Endothelial cell of umbilical vein (primary cell): ENCODE data around the gene NPPC. TPM values are rescaled to one million over a fixed set of nuclear protein-coding genes. Genes with fewer than 3 reads are reported as not detected.

Source experiments
- BruUV-seq: library from RNA; stranded (reverse); fragments of 400-500 nt; replicated peaks from 2 replicates; lab custom pipeline; 2021; lab: Mats Ljungman, UMichigan
- CTCF ChIA-PET: fragments of 300-600, 350-600 bp; sonication (Branson Sonifier 250); formaldehyde crosslinking; loops from one replicate; lab custom pipeline; 2021; ENCODE audit warnings: antibody characterized with exemption, inconsistent platforms; lab: Charles Lee
- POLR2A ChIA-PET: fragments of 300-600, 350-600 bp; sonication (Branson Sonifier 250); formaldehyde crosslinking; loops from one replicate; lab custom pipeline; 2021; ENCODE audit warnings: antibody characterized with exemption, inconsistent platforms; lab: Charles Lee
- DNase-seq: peaks from one replicate; pipeline ENCODE4 v3.0.0-alpha.2; 2011; ENCODE audit warnings: low read depth, low spot score
- FAIRE-seq: peaks from 2 replicates; lab custom pipeline; 2011; peaks lifted over from hg19 to GRCh38; lab: Jason Lieb, UNC
- H2AFZ ChIP-seq: 2 replicates; pipeline ENCODE4 v1.6.0; 2012; ENCODE audit warnings: low read depth, low read length, control low read depth, inconsistent platforms
- H3K27ac ChIP-seq: 2 replicates; pipeline ENCODE4 v1.5.1; 2011; ENCODE audit warnings: low read depth, mild to moderate bottlenecking, control low read depth, low read length, moderate library complexity; ENCODE audit not compliant: insufficient read depth
- H3K27me3 ChIP-seq, 2 experiments: 2 replicates each; pipeline versions ENCODE4 v1.6.0 to v1.6.1; 2011; ENCODE audit warnings: low read length in 2 of 2, mixed read lengths in 1 of 2; ENCODE audit not compliant: control insufficient read depth in 2 of 2, insufficient read depth in 2 of 2
- H3K36me3 ChIP-seq, 2 experiments: 2 replicates in 1 of 2; 3 replicates in 1 of 2; pipeline ENCODE4 v1.5.1; 2011; ENCODE audit warnings: low read length in 2 of 2, mild to moderate bottlenecking in 1 of 2, moderate library complexity in 1 of 2; ENCODE audit not compliant: control insufficient read depth in 2 of 2, insufficient read depth in 2 of 2; ENCODE audit errors: extremely low read depth in 1 of 2
- H3K4me1 ChIP-seq: 3 replicates; pipeline ENCODE4 v1.5.1; 2011; ENCODE audit warnings: mild to moderate bottlenecking, low read length; ENCODE audit not compliant: control insufficient read depth, insufficient read depth; ENCODE audit errors: extremely low read depth
- H3K4me2 ChIP-seq: 2 replicates; pipeline ENCODE4 v1.6.1; 2011; ENCODE audit warnings: low read length, control low read depth, mixed read lengths; ENCODE audit not compliant: insufficient read depth
- H3K4me3 ChIP-seq, 3 experiments: fragments of 200-600 bp in 1 of 3; sonication (generic), shearing (Covaris generic) in 1 of 3; replicated peaks in 1 of 3; 2 replicates each; pipeline ENCODE4 v1.5.1; 2011 to 2016; ENCODE audit warnings: control low read depth in 3 of 3, low read length in 3 of 3, mild to moderate bottlenecking in 2 of 3, inconsistent platforms in 1 of 3, low read depth in 1 of 3, moderate library complexity in 1 of 3; ENCODE audit not compliant: insufficient read depth in 1 of 3
- H3K79me2 ChIP-seq: 2 replicates; pipeline ENCODE4 v1.6.0; 2012; ENCODE audit warnings: low read length, inconsistent platforms; ENCODE audit not compliant: control insufficient read depth, insufficient read depth
- H3K9ac ChIP-seq: replicated peaks from 2 replicates; pipeline ENCODE3; 2011; ENCODE audit warnings: low read length, control low read depth; ENCODE audit not compliant: insufficient read depth; ENCODE audit errors: extremely low read depth
- H3K9me1 ChIP-seq: replicated peaks from 3 replicates; pipeline ENCODE4 v1.6.0; 2011; ENCODE audit warnings: mild to moderate bottlenecking, low read length; ENCODE audit not compliant: control insufficient read depth, insufficient read depth; ENCODE audit errors: extremely low read depth
- H3K9me3 ChIP-seq: replicated peaks from 2 replicates; pipeline ENCODE4 v1.5.1; 2012; ENCODE audit warnings: low read length, inconsistent platforms; ENCODE audit not compliant: control insufficient read depth, insufficient read depth
- H4K20me1 ChIP-seq: replicated peaks from 2 replicates; pipeline ENCODE3; 2011; ENCODE audit warnings: mild to moderate bottlenecking, low read length; ENCODE audit not compliant: control insufficient read depth, insufficient read depth; ENCODE audit errors: extremely low read depth
- CTCF ChIP-seq, 2 donors: IDR thresholded peaks; 1 replicate in 1 of 2; 2 replicates in 1 of 2; pipeline ENCODE4 v1.5.1; 2011; ENCODE audit warnings: low read length in 2 of 2, mild to moderate bottlenecking in 2 of 2, moderate library complexity in 2 of 2, control low read depth in 1 of 2, inconsistent platforms in 1 of 2, low read depth in 1 of 2; ENCODE audit not compliant: insufficient read depth in 1 of 2; ENCODE audit errors: extremely low read depth in 1 of 2
- EZH2 ChIP-seq: IDR thresholded peaks from 2 replicates; pipeline ENCODE4 v1.6.1; 2012; ENCODE audit warnings: borderline replicate concordance, low read depth, mild to moderate bottlenecking, moderate library complexity, low read length, inconsistent platforms; ENCODE audit not compliant: severe bottlenecking
- FOS ChIP-seq: IDR thresholded peaks from 2 replicates; pipeline ENCODE4 v1.6.1; 2011; ENCODE audit warnings: mild to moderate bottlenecking, low read length, moderate library complexity, borderline replicate concordance; ENCODE audit not compliant: insufficient read depth
- GATA2 ChIP-seq: IDR thresholded peaks from 2 replicates; pipeline ENCODE4 v1.7.0; 2011; ENCODE audit warnings: low read depth, mild to moderate bottlenecking, moderate library complexity, mixed read lengths, low read length; ENCODE audit not compliant: insufficient read length, insufficient read depth
- MYC ChIP-seq: IDR thresholded peaks from one replicate; pipeline ENCODE4 v1.6.1; 2011; ENCODE audit warnings: mild to moderate bottlenecking, low read depth, low read length
- POLR2A ChIP-seq: IDR thresholded peaks from 2 replicates; pipeline ENCODE4 v1.6.1; 2012; ENCODE audit warnings: low read depth, mild to moderate bottlenecking, control low read depth, low read length
- dilution Hi-C: fragments of 300-500 bp; cut with MboI; formaldehyde crosslinking; loops from one replicate; pipeline ENCODE4 v1.15.0; 2019; ENCODE audit warnings: low sequenced_read_pairs; ENCODE audit not compliant: extremely low pct_ligation_motif_present
- intact Hi-C: fragments of 100-400 bp; cut with micrococcal nuclease; formaldehyde crosslinking; loops from one replicate; pipeline ENCODE4 v1.10.0; 2022
- polyA plus RNA-seq, 4 experiments: library from polyadenylated mRNA; depleted of rRNA in 3 of 4; stranded (reverse) in 3 of 4; unstranded in 1 of 4; fragments of >200 nt; gene quantifications; 2 replicates each; pipeline versions ENCODE4 v1.2.1 to v1.2.3, GENCODE V29; 2011 to 2012; ENCODE audit warnings: missing spikeins in 1 of 4
- total RNA-seq: library from RNA; stranded (reverse); gene quantifications from 2 replicates; pipeline ENCODE4 v1.2.3, GENCODE V29; 2021
- TF ChIP-seq, protein P1 (sequence below): IDR thresholded peaks from 2 replicates; pipeline ENCODE4 v1.6.1; 2011; ENCODE audit not compliant: insufficient read depth, insufficient read length

Gene NPPC
- total and polyA plus RNA-seq, 2 donors (not counting 3 experiments of a cell fraction or from before 2014, with no cell fraction given), result not detected

DNA sequence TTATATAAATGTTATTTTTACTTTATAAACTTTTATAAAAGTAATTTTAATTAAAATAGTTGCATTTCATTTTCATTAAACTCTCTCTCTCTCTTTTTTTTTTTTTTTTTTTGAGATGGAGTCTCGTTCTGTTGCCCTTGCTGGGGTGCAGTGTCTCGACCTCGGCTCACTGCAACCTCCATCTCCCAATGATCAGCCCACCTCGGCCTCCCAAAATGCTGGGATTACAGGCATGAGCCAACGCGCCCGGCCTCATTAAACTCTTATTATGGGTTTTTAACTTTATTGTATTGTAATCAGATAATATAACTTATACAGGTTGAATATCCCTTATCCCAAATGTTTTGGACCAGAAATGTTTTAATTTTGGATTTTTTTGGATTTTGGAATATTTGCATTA is 10.9 kb upstream of the NPPC start:
- Histone ChIP-seq H3K4me1 (no peaks in the 10 kb centered on the region), H3K9me1 (no peaks in the 10 kb centered on the region), H3K9ac (no peak overlapping the region), H3K79me2 (no peaks in the 10 kb centered on the region), H2AFZ (no peak overlapping the region), H3K27me3 (peaks cover 2 to 4% of the 10 kb centered on the region in 2 experiments), H3K36me3 (no peaks in the 10 kb centered on the region), H3K27ac (no peak overlapping the region), H3K4me2 (no peak overlapping the region), H3K4me3 (no peak overlapping the region), H3K9me3 (no peaks in the 10 kb centered on the region), H4K20me1 (no peaks in the 10 kb centered on the region)
- TF ChIP-seq GATA2 (no peak), POLR2A (no peak), MYC (no peak), CTCF (IDR thresholded peaks at IDR 0.05; ENCODE audit: extremely low read depth in 1 of 2, insufficient read depth in 1 of 2, low read depth in 1 of 2, low read length in 2 of 2) (no peak), FOS (no peak), EZH2 (no peak)
- TF ChIP-seq, protein P1, sequence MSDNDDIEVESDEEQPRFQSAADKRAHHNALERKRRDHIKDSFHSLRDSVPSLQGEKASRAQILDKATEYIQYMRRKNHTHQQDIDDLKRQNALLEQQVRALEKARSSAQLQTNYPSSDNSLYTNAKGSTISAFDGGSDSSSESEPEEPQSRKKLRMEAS, result no peak
- POLR2A ChIA-PET, result no interaction called here
- DNase-seq (no peak), FAIRE-seq (no peak)
- dilution Hi-C loops (no loop called here), intact Hi-C loops (no loop called here)
- no TSS peak for BruUV-seq
- CTCF ChIA-PET, result interaction anchor here (1.3 to 3.7 kb wide), 2 partner anchors 11 to 205 kb away, joined by 3 to 20 read pairs; partner anchors contain the start of gene NPPC
